CD14-positive monocyte (primary cell): ENCODE results near the gene SELENOP. TPM values are rescaled to one million over a fixed set of nuclear protein-coding genes. Genes with fewer than 3 reads are reported as not detected.

Experiments used
- DNase-seq, 3 donors: peaks; one replicate each; pipeline ENCODE4 v3.0.0-alpha.2; 2011 to 2022
- H2AFZ ChIP-seq: 2 replicates; pipeline ENCODE4 v1.6.0; 2012; ENCODE audit warnings: mild to moderate bottlenecking, low read depth, low read length, inconsistent platforms; ENCODE audit not compliant: insufficient read depth, poor library complexity, severe bottlenecking
- H3K27ac ChIP-seq, 2 donors: 1 replicate in 1 of 2; 2 replicates in 1 of 2; pipeline ENCODE4 v1.5.1; 2012 to 2013; ENCODE audit warnings: low read length in 2 of 2, control low read depth in 1 of 2, inconsistent platforms in 1 of 2, low read depth in 1 of 2, mild to moderate bottlenecking in 1 of 2
- H3K27me3 ChIP-seq, 2 donors: one replicate each; pipeline versions ENCODE4 v1.6.0 to v1.6.1; 2011 to 2013; ENCODE audit warnings: low read length in 2 of 2; ENCODE audit not compliant: control insufficient read depth in 2 of 2, insufficient read depth in 2 of 2
- H3K36me3 ChIP-seq, 2 donors: replicated peaks in 1 of 2; 1 replicate in 1 of 2; 2 replicates in 1 of 2; pipeline versions ENCODE4 v1.5.1 to v1.6.1; 2012 to 2013; ENCODE audit warnings: low read length in 2 of 2, control low read depth in 1 of 2, inconsistent platforms in 1 of 2, mild to moderate bottlenecking in 1 of 2; ENCODE audit not compliant: insufficient read depth in 2 of 2, control insufficient read depth in 1 of 2
- H3K4me1 ChIP-seq, 2 donors: 1 replicate in 1 of 2; 2 replicates in 1 of 2; pipeline versions ENCODE4 v1.5.1 to v1.6.1; 2012 to 2013; ENCODE audit warnings: low read length in 2 of 2, control low read depth in 1 of 2, inconsistent platforms in 1 of 2, mild to moderate bottlenecking in 1 of 2, moderate library complexity in 1 of 2; ENCODE audit not compliant: insufficient read depth in 2 of 2, control insufficient read depth in 1 of 2
- H3K4me2 ChIP-seq: replicated peaks from 2 replicates; pipeline ENCODE3; 2012; ENCODE audit warnings: low read length, moderate library complexity, mild to moderate bottlenecking; ENCODE audit not compliant: poor library complexity, severe bottlenecking; ENCODE audit errors: extremely low read depth
- H3K4me3 ChIP-seq, 3 experiments: fragments of 200-600 bp in 1 of 3; sonication (generic) in 1 of 3; replicated peaks in 1 of 3; 1 replicate in 2 of 3; 2 replicates in 1 of 3; pipeline ENCODE4 v1.5.1; 2011 to 2013; ENCODE audit warnings: low read length in 3 of 3, mild to moderate bottlenecking in 3 of 3, control low read depth in 2 of 3, low read depth in 2 of 3, inconsistent platforms in 1 of 3, moderate library complexity in 1 of 3
- H3K79me2 ChIP-seq: 2 replicates; pipeline ENCODE4 v1.6.0; 2012; ENCODE audit warnings: mild to moderate bottlenecking, control low read depth, inconsistent platforms, low read length, moderate library complexity; ENCODE audit not compliant: insufficient read depth
- H3K9ac ChIP-seq: 2 replicates; pipeline ENCODE4 v1.6.0; 2017; ENCODE audit warnings: low read length, mild to moderate bottlenecking; ENCODE audit not compliant: insufficient read depth, poor library complexity, severe bottlenecking
- H3K9me3 ChIP-seq, 2 donors: replicated peaks in 1 of 2; 1 replicate in 1 of 2; 2 replicates in 1 of 2; pipeline versions ENCODE4 v1.5.1 to v1.6.1; 2012 to 2013; ENCODE audit warnings: low read length in 2 of 2, control low read depth in 1 of 2; ENCODE audit not compliant: control insufficient read depth in 1 of 2, insufficient read depth in 1 of 2
- H4K20me1 ChIP-seq: 2 replicates; pipeline ENCODE4 v1.6.0; 2012; ENCODE audit warnings: mild to moderate bottlenecking, low read length, control low read depth, moderate library complexity; ENCODE audit not compliant: insufficient read depth
- H3K27ac Mint-ChIP-seq, 7 donors: one replicate each; pipeline ENCODE4 v1.8.0; 2020; ENCODE audit warnings: mild to moderate bottlenecking in 7 of 7, mixed read lengths in 7 of 7, moderate library complexity in 6 of 7, inconsistent platforms in 2 of 7
- H3K27me3 Mint-ChIP-seq, 3 donors: one replicate each; pipeline ENCODE4 v1.8.0; 2021 to 2022; ENCODE audit warnings: low read depth in 3 of 3, mild to moderate bottlenecking in 3 of 3, mixed read lengths in 3 of 3, moderate library complexity in 3 of 3, inconsistent platforms in 1 of 3
- H3K36me3 Mint-ChIP-seq, 2 donors: one replicate each; pipeline ENCODE4 v1.8.0; 2020; ENCODE audit warnings: mixed read lengths in 2 of 2, inconsistent platforms in 1 of 2, mild to moderate bottlenecking in 1 of 2
- H3K4me1 Mint-ChIP-seq: one replicate; pipeline ENCODE4 v1.8.0; 2020; ENCODE audit warnings: mild to moderate bottlenecking, mixed read lengths
- H3K4me3 Mint-ChIP-seq, 2 donors: one replicate each; pipeline ENCODE4 v1.8.0; 2020; ENCODE audit warnings: mild to moderate bottlenecking in 2 of 2, mixed read lengths in 2 of 2, moderate library complexity in 1 of 2
- H3K9me3 Mint-ChIP-seq, 7 donors: one replicate each; pipeline ENCODE4 v1.8.0; 2020 to 2022; ENCODE audit warnings: mixed read lengths in 7 of 7, mild to moderate bottlenecking in 6 of 7, moderate library complexity in 6 of 7, inconsistent platforms in 2 of 7
- CTCF ChIP-seq: fragments of 200-600 bp; IDR thresholded peaks from one replicate; pipeline ENCODE4 v1.8.0; 2022; ENCODE audit warnings: antibody characterized with exemption, mild to moderate bottlenecking
- WGBS: methylation state at CpG from one replicate; pipeline ENCODE4 v1.1.5; 2013; ENCODE audit warnings: missing lambda C conversion rate; ENCODE audit not compliant: insufficient coverage; 5-methylcytosine and 5-hydroxymethylcytosine counted together
- intact Hi-C, 2 donors: fragments of 100-400 bp; cut with micrococcal nuclease; formaldehyde crosslinking; loops; one replicate each; pipeline versions ENCODE4 v1.15.0 to v1.15.1; 2023
- polyA plus RNA-seq, 3 donors: library from polyadenylated mRNA; depleted of rRNA in 1 of 3; unstranded in 2 of 3; stranded (reverse) in 1 of 3; fragments of 300-500 nt in 2 of 3; fragments of >200 nt in 1 of 3; fragmentation: Illumina TruSeq in 2 of 3; gene quantifications; 1 replicate in 2 of 3; 2 replicates in 1 of 3; pipeline ENCODE4 v1.2.3, GENCODE V29; 2012 to 2021

Gene SELENOP
- polyA plus RNA-seq, 3 donors = 0.24 to 0.33 TPM; not detected in 1

DNA sequence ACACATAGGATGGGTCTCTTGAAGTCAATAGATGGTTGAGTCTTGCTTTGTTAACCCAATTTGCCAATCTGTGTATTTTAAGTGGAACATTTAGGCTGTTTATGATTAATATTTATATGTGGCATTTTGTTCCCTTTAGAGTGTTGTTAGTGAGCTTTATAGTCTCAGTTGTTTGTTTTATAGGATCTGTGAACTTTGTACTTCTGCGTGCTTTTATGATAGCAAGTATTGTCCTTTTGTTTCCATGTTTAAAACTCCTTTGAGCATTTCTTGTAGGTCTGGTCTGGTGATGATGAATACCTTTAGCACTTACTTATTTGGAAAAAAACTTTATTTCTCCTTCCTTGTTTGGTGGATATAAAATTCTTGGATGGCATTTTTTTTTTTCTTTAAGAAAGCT is 23.8 kb downstream of the SELENOP start:
- H3K4me2 ChIP-seq = no peak overlapping the region
- H2AFZ ChIP-seq = no peak overlapping the region
- no peaks in the 10 kb centered on the region for H4K20me1 ChIP-seq
- no peak for DNase-seq
- H3K36me3 ChIP-seq = no peaks in the 10 kb centered on the region
- intact Hi-C loops = no loop called here
- Mint-ChIP-seq H3K27me3 (peaks cover 0 to 3% (median 0%) of the 10 kb centered on the region in 3 donors), H3K27ac (no peak overlapping the region), H3K36me3 (peaks cover 3% of the 10 kb centered on the region in 2 donors), H3K4me3 (no peak overlapping the region), H3K9me3 (peaks cover 22 to 36% (median 28%) of the 10 kb centered on the region in 7 donors), H3K4me1 (no peaks in the 10 kb centered on the region)
- no peak overlapping the region for H3K4me3 ChIP-seq
- no CpG with 5 or more reads among the region's 1 CpG for WGBS
- H3K4me1 ChIP-seq = no peaks in the 10 kb centered on the region
- H3K27me3 ChIP-seq = no peaks in the 10 kb centered on the region
- no peak for TF ChIP-seq CTCF
- no peak overlapping the region for H3K27ac ChIP-seq
- no peak overlapping the region for H3K9ac ChIP-seq
- H3K79me2 ChIP-seq = no peaks in the 10 kb centered on the region
- H3K9me3 ChIP-seq = peaks cover 11 to 19% of the 10 kb centered on the region in 2 donors

DNA sequence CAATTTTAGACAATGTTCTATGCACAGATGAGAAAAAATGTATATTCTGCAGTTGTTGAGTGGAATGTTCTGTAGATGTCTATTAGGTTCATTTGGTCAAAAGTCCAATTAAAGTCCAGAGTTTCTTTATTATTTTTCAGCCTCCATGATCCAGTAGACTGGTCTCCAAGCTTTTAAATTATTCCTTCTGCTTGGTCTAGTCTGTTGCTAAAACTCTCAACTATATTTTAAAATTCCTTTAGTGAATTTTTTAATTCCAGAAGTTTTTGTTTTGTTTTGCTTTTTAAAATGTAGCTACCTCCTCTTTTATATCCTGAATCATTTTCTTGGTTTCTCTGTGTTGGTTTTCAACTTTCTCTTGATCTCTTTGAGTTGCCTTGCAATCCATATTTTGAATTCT is 24.6 kb downstream of the SELENOP start:
- Histone ChIP-seq H3K9me3 (peaks cover 11 to 19% of the 10 kb centered on the region in 2 donors), H3K36me3 (no peaks in the 10 kb centered on the region), H3K4me1 (no peaks in the 10 kb centered on the region), H3K27me3 (no peaks in the 10 kb centered on the region), H3K9ac (no peak overlapping the region), H3K4me3 (no peak overlapping the region), H4K20me1 (no peaks in the 10 kb centered on the region), H2AFZ (no peak overlapping the region), H3K79me2 (no peaks in the 10 kb centered on the region), H3K4me2 (no peak overlapping the region), H3K27ac (no peak overlapping the region)
- Mint-ChIP-seq H3K4me3 (no peak overlapping the region), H3K9me3 (peaks cover 22 to 36% (median 28%) of the 10 kb centered on the region in 7 donors), H3K36me3 (peaks cover 3% of the 10 kb centered on the region in 2 donors), H3K4me1 (no peaks in the 10 kb centered on the region), H3K27ac (no peak overlapping the region), H3K27me3 (peaks cover 0 to 4% (median 0%) of the 10 kb centered on the region in 3 donors)
- TF ChIP-seq CTCF = no peak
- intact Hi-C loops = no loop called here
- no peak for DNase-seq
